ENCODE measurements around the gene GRAMD2B. TPM values are rescaled to one million over a fixed set of nuclear protein-coding genes. Genes with fewer than 3 reads are reported as not detected.

The GRAMD2B gene
- total RNA-seq, 4 donors from 2014 or later: 38.0 to 165 (median 129) TPM

DNA sequence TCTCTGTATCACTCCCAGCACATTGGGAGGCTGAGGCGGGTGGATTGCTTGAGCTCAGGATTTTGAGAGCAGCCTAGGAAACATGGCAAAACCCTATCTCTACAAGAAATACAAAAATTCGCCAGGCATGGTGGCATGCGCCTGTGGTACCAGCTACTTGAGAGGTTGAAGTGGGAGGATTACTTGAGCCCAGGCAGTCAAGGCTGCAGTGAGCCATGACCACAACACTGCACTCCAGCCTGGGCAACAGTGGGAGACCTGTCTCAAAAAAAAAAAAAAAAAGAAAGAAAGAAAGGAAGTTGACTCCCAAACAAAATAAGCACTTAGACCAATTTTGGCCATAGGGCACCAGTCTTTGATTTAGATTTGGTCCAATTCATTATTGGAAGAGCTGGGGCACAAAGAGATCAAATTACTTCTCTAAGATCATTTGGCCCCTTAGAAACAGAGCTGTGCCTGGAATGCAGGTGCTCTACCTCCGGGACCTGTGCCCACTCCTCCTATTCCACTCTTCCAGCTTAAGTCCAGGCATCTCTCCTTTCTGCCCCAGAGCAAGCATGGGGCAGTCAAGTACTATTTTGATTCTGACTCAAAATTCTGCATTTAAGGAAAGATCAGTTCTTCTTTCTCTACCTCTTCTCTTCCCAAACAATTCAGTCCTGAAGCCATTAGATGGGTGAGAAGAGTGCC lies 112.8 kb downstream of the GRAMD2B start:
- DNase-seq: no peak
- peak overlapping the region in 1 of 4 donors; percentile 37 for H3K27ac ChIP-seq
- no peaks in the 10 kb centered on the region for H3K9me3 ChIP-seq
- H3K27me3 ChIP-seq: no peaks in the 10 kb centered on the region
- no peaks in the 10 kb centered on the region for H3K36me3 ChIP-seq
- H3K4me3 ChIP-seq: no peak overlapping the region
- H3K4me1 ChIP-seq: peaks cover 0 to 8% (median 0%) of the 10 kb centered on the region in 4 donors
- TF ChIP-seq, protein P1, sequence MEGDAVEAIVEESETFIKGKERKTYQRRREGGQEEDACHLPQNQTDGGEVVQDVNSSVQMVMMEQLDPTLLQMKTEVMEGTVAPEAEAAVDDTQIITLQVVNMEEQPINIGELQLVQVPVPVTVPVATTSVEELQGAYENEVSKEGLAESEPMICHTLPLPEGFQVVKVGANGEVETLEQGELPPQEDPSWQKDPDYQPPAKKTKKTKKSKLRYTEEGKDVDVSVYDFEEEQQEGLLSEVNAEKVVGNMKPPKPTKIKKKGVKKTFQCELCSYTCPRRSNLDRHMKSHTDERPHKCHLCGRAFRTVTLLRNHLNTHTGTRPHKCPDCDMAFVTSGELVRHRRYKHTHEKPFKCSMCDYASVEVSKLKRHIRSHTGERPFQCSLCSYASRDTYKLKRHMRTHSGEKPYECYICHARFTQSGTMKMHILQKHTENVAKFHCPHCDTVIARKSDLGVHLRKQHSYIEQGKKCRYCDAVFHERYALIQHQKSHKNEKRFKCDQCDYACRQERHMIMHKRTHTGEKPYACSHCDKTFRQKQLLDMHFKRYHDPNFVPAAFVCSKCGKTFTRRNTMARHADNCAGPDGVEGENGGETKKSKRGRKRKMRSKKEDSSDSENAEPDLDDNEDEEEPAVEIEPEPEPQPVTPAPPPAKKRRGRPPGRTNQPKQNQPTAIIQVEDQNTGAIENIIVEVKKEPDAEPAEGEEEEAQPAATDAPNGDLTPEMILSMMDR (IDR thresholded peaks at IDR 0.05): no peak
- no peak for TF ChIP-seq POLR2A (IDR thresholded peaks at IDR 0.05)

DNA sequence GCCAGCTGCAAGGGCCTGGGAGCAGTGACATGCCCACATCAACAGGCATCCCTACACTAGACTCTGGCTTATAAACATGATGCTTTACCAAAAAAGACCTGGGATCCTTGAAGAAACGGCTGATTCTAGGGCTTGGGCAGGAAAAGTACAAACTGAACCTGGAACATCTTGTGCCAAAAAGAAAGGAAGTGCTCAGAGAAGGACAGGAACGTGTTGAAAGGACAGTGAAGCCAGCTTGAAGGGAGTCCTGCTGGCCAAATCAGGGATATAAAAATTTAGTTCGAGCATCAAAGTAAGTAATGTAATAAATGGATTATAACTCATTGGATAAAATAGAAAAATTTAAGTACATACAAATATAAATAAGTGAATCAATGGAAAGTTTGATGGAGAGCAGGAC lies 113.7 kb downstream of the GRAMD2B start:
- no peak for TF ChIP-seq POLR2A (IDR thresholded peaks at IDR 0.05)
- TF ChIP-seq, protein P1 (IDR thresholded peaks at IDR 0.05): peak in 4 of 6 experiments; percentile 17 to 26 (median 22)
- Histone ChIP-seq H3K36me3 (no peaks in the 10 kb centered on the region), H3K4me3 (no peak overlapping the region), H3K4me1 (peaks cover 0 to under 1% (median 0%) of the 10 kb centered on the region in 4 donors), H3K27me3 (no peaks in the 10 kb centered on the region), H3K27ac (peak overlapping the region in 1 of 4 donors; percentile 37), H3K9me3 (no peaks in the 10 kb centered on the region)
- DNase-seq: no peak

DNA sequence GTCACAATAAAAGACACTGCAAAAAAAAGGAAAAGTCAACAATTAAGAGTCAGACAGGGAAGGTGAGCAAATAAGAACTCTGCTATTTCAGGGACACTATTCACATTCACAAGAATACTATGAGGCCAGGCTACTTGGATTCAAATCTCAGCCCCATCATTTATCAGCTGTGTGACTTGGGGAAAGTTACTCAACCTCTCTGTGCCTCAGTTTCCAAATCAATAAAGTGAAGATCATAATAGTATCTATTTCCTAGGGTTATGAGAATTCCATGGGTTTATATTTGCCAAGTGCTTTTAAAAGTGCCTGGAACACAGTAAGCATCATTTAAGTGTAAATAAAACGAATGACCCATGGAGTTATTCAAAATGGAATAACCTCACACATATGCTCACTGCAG lies 115.4 kb downstream of the GRAMD2B start:
- no peaks in the 10 kb centered on the region for H3K4me1 ChIP-seq
- DNase-seq: no peak
- H3K27me3 ChIP-seq: no peaks in the 10 kb centered on the region
- no peaks in the 10 kb centered on the region for H3K9me3 ChIP-seq
- no peak overlapping the region for H3K4me3 ChIP-seq
- H3K36me3 ChIP-seq: no peaks in the 10 kb centered on the region
- no peak overlapping the region for H3K27ac ChIP-seq
- TF ChIP-seq POLR2A (IDR thresholded peaks at IDR 0.05): no peak
- TF ChIP-seq, protein P1 (IDR thresholded peaks at IDR 0.05): no peak

DNA sequence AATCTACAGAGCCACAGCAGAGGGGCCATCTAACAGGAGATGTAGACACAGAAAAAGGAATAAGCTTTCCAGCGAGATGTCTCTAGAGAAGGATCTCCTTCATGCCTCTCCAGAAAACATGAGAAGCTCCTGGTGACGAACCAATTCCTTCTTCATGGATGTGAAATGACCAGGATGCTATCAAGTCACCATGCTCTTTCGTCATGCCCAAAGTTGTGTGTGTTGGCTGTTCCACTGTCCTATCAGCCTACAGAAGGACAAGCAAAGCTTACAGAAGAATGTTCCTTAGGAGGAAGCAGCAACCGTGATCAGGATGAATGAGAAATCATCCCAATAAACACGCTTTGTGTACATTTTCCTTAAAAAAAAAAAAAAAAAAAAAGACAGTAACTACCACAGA lies 117.4 kb downstream of the GRAMD2B start:
- no peaks in the 10 kb centered on the region for H3K9me3 ChIP-seq
- H3K27me3 ChIP-seq: no peaks in the 10 kb centered on the region
- no peak overlapping the region for H3K4me3 ChIP-seq
- no peak overlapping the region for H3K27ac ChIP-seq
- TF ChIP-seq POLR2A (IDR thresholded peaks at IDR 0.05): no peak
- TF ChIP-seq, protein P1 (IDR thresholded peaks at IDR 0.05): no peak
- H3K36me3 ChIP-seq: no peaks in the 10 kb centered on the region
- no peak for DNase-seq
- no peaks in the 10 kb centered on the region for H3K4me1 ChIP-seq

DNA sequence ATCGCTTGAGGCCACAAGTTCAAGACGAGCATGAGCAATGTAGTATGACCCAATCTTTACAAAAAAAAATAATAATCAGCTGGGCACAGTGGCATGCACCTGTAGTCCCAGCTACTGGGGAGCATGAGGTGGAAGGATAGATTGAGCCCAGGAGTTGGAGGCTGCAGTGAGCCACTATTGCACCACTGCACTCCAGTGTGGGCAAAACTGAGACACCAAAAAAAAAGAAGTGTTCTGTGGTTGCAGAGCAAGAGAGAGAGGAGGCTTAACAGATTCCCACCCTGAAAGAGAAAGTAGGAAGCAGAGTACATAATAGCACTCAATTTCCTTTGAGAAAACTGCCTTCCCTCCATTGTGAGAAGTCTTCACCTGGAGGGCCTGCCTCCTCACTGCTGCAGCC lies 119.2 kb downstream of the GRAMD2B start:
- TF ChIP-seq, protein P1 (IDR thresholded peaks at IDR 0.05): no peak
- no peak for TF ChIP-seq POLR2A (IDR thresholded peaks at IDR 0.05)
- no peak overlapping the region for H3K27ac ChIP-seq
- no peaks in the 10 kb centered on the region for H3K9me3 ChIP-seq
- no peaks in the 10 kb centered on the region for H3K4me1 ChIP-seq
- H3K27me3 ChIP-seq: no peaks in the 10 kb centered on the region
- DNase-seq: no peak
- no peak overlapping the region for H3K4me3 ChIP-seq
- peaks cover 0 to 10% (median 0%) of the 10 kb centered on the region in 3 donors for H3K36me3 ChIP-seq

Measured in Peyer's patch (tissue), 4 donors.